Dedifferentiated amniotic fluid mesenchymal stem cell (primary cell): Measurements from ENCODE around the gene NR2F1.
"Not testable (repeated sequence)": the region's sequence is repeated elsewhere in the genome, so short reads cannot be mapped to it uniquely, and the experiment has no call there.

Experiments used
- DNase-seq: peaks from one replicate; pipeline ENCODE4 v3.0.0-alpha.2; 2016; ENCODE audit errors: extremely low spot score

Gene NR2F1

DNA sequence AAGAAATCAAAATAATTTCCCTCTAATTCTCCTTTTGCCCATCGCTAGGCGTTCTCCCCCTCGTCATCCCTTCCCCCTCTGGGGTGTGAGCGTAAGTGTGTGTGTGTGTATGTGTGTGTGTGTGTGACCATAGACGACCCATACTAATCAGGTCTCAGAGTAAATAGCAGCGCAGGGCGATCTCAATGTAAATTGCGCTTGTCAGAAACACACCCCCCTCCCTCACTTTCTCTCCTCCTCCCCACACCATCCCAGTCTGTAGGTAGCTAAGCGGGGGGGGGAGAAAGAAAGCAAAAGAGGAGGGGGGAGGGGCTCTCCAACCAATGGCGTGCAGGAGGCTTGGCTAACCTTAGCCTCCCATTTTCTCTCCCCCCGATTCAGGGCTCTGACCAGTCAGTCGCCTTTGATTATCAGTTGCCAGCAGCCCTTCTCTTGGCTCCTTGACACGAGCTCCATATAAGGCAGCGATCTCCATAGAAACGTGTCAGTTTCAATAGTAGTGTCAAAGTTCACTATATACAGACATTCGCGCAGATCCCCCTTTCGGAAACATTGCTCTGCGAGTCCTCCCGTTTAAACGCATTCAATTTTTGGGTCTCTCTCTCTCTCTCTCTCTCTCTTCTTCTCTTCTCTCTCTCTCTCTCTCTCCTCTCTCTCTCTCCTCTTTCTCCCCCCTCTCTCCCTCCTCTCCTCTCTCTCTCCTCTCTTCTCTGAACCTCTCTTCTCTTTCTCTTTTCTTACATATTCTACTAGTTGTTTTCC is at the start of gene NR2F1:
Gene NR2F1, plus strand, starts transcription at position 546 of the 762 bp plus-strand sequence. CDS start 1,802 bp downstream, outside the sequence.
- DNase-seq, result peak; percentile 86

DNA sequence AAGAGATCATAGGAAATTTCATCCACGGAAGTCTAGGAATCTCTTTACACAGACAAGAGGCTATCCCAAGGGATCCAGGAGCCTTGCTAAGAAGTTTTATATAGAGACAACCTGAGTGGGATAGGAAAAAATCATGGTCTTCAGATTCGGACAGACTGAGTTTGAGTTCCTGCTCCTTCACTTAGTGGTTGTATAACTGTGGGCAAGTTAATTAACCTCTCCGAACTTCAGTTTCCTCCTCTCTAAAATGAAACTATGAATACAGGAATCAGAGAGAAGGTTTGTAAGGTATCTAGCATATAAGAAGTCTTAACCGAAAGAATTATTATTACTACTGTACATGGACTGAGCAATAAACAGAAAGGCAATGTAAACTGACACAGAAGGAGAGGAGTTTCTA is 37.1 kb upstream of the NR2F1 start:
- DNase-seq, result no peak

DNA sequence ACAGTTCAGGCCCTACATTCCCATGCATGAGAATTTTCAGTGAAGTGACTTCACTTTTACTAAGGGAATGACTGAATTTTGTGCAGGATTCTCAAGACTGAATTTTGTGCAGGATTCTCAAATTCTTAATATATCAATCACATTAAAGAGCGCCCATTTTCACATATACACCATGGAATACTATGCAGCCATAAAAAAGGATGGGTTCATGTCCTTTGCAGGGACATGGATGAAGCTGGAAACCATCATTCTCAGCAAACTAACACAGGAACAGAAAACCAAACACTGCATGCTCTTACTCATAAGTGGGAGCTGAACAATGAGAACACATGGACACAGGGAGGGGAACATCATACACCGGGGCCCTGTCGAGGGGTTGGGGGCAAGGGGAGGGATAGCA is 33.4 kb upstream of the NR2F1 start:
- DNase-seq, result not testable (repeated sequence)

DNA sequence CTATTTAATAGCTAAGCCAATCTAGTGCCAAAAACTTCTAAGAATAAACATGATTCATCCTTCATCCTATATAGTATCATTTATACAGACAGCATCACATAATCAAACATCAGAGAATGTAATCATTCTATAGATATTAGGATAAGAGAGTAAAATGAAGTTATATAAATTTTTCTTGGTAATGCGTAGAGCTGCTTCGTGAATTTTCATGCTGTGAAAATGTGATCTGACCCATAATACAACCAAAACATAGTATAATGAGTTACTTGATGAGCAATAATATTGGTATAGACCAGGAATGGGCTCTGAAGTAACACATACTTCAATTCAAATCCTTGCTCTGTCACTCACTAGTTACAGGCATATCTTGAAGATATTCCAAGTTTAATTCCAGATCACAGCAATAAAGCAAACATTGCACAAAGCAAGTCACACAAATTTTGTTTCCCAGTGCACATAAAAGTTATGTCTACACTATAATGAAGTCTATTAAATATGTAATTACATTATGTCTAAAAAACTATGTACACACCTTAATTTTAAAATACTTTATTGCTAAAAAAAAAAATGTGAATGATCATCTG is 25.9 kb upstream of the NR2F1 start:
- no peak for DNase-seq

DNA sequence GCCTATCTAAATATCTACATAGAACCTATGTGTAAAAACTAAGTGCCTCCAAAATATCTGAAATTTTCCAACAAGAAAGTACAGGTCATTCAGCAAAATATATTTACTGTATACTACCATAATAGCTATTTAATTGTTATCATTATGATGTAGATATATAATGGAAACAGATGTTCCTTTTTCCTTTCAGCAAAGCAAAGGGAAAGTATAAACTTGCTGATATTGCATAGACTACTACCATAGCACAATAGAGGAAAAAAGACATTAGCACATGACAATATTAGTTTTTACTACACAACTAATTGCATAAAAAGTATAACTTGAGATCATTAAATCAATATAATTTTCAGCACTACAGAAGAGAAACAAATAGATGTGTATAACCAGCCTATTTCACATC is 16.9 kb upstream of the NR2F1 start:
- no peak for DNase-seq

DNA sequence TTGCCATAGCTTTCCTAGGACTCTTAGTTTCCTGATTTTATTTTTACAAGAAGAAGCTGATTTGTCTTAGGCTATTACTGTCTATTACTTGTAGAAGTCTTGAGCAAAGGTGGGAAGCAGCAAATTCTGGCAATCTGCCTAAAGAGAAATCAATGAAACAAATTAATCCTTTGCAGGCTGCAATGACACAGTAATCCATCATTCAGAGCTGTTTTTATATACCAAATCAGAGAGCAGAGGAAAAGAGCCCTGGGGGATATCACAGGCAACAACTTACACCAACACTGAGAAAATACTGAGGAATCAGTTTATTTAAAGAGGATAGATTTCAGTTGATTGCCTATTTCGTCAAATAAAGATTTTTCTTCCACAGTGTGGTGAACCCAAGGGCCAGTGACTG is 15.6 kb upstream of the NR2F1 start:
- DNase-seq, result no peak

DNA sequence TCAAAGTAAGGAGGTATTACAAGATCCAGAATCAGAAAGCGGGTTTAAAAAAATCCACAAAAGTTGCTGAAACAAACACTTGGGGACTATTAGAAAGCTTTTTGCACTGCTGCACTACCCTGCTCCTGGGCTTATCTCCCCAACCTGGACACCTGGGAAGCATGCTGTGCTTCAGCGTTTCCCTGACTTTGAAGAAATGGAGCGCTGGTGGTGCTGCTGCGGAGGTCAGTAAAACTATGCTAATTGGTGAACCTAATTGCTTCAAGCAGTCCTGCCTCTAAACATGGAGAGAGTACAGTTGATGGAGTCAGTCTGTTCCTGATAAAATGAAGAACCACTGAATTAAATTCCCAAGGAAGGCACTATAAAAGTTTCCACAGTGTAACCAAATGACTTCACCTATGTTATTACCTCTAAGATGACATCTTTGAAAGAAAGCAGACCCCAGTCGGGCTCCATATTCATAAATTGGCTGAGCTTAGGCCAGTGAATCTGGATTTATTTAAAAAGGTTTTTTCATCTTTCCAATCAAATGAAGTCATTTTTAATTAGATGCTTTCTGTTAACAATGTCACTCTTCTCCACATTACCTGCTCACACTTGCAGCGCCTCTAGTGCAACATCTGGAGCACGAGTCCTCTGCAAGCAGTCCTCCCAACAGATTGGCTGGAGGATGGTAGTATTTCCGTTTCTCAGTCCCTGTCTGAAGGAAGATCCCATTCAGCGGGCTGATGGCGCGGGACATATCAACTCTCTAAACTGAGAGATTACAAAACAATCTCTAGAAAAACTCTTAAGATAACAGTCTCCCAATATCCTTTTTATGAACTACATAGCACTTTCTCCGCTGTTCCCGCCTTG is 13.5 kb upstream of the NR2F1 start:
- DNase-seq, result no peak

DNA sequence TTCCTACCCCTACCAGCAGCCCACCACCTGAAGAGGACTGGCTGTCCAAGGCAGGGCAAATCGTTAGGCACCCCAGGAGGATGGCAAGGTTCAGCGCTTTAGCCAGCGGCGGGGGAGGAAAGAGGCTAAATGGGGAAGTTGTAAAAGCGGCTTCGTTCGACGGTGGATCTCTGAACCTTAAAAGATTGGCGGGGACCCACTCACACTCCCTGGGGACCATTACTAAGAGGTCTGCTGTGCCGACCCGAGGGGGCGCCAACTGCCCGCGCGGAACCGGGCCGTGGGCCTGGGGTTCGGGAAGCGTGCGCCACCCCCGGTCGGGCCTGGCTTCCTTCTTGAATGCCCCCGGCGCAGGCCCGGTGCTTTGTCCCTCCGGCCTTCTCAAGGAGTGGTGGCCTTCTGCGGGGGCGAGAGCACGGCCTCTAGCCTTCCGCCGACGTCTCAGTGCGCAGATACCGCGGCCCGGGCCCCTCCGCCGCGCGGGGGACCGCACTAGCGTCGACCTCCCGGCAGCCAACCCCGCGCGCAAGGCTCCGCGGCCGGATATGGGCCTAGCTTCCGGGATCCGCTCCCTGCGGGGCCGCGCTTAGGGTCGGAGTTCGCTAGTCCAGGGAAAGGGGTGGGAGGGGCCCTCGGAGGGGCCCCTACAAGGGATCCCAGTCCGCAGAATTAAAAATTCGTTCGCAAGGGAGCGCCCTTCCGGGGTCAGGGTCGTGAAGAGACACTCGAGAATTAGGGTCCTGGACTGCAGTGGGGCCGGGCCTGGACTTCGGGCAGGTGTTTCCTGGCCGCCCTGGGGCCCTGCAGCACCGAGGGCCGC is 12.5 kb upstream of the NR2F1 start:
- DNase-seq, result no peak

DNA sequence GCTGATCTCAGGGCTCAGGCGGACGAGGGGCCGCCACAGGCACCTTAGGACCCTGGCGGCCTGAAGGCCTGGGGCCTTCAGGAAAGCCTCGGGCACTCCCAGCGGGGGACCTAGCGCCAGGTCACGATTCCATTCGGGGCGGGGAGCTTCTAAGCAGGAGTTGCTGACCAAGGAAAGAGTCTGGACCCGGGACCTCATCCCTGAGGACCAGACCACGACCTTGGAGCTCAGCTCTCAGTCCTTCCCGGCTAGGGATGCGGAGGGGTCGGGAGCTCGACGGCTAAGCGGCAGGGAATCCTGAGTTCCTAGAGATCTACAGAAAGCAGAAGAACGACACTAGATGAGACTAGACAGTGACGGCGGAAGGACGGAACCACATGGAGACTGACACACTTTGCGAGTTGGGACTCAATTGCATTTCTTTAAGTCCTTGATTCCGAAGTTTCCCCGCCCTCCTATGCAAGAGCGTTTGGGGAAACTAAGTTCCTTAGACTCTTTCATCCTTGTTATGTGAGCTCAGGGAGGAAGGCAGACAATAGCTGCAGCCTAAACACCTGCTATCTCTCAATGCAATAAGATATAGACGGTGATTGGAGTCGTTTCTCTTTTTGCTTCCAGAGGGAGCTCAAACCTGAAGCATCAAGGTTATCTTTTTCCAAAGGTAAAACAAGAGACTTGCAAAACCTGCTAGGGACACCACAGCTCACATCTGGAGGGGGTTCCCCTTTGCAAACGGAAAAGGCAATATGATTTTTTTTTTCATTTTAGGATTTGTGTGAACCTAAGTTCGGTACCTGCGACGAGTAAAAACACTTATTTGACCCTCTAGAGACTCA is 11.7 kb upstream of the NR2F1 start:
- DNase-seq, result no peak

DNA sequence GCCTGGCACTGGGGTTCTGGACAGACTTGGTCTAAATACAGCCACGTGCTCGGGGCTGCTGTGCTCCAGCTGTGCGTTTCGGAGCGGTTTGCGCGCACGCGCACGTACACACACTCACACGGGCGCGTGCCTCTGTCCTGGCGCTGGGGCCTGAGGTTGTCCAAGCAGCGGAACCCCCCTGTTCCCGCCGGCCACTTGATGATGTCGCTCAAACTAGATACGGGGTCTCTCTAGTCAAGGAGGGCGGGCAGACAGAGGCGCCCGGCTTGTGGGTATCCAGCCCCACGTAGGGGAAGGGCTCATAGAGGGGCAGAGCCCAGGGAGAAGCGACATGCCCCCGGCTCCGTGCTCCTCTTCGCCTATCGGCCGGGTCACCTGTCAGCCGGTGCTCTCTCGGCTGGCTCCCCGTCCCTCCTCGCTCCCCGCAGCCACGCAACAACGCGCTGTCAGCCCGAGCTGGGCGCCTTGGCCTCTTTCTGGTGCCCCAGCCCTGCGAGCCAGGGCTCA is 10.9 kb upstream of the NR2F1 start:
- no peak for DNase-seq

DNA sequence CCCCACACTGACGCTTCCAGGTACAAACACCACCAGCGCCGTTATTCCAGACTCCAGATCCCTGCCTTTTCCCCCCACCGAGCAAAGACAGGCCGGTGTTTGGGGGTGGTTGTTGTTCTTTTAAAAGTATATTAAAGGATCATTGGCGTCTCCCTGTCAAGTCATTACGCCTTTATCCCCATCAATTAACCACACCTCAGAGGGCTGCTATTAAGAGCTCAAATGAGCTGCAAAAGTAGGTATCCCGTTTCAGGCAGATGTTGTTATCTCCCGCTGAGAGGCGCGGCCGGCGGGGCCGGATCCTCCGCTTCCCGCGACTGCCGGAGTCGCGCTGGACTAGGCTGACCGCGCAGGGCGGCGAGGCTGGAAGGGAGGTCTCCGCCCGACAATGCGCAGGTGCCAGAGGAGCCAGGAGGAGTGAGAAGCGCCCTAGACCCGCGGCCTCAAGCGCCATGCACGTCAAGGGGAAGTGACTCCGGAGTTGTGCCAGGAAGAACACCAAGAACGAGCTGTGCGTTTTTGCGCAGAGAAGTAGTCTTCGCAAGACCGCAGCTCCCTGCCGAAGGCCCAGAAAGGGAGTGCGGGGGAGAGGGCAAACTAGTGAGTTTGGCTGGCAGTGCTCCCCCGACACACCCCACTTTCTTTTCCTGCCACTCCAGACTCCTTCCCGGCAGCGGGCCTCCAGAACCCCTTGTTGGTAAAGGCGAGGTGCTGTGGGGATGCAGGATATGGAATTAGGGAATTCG is 10.2 kb upstream of the NR2F1 start:
- DNase-seq, result no peak

DNA sequence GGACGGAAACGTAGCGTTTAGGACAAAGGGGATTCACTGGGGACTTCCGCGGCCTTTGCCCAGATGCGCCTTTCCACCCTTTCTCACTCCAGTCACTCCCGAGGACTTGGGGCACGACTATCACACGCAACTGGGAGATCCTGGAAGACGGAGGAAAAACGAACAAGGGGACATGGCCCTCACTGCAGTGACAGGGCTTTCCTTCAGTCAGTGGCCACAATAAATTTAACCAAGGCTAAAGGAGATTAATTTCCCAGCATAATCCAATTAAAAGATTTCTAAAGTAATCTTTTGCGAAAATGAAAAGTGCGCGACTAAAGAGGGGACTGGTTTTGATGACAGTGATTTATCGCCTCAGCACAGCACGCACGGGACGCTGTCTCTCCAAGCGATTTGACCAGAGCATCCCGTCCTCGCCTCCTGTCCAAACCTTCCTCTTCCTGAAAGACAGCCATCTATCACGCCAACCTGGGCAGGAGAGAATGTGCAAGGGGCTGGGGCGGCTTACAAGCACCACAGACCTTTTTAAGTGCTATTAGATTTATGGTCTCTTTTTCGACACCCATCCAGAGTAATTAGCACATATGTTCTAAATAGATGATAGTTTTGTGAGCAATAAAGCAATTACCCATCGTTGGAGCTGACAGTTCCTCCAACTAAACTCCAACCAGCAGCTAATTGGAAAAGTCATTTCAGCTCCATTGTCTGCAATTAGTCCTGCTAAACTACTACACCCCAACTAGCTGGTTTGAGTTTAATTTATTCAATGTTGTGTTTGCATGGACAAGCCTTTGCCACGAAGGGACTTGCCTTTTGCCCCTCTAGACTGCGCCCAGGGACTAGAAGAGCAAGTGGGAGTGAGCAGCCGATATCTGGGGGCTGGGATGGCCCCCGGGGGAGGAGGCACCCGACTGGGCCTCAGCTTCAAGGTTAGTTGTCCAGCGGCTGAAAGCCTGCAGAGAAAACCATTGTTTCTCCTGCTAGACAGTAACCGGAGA is 9.4 kb upstream of the NR2F1 start:
- no peak for DNase-seq

DNA sequence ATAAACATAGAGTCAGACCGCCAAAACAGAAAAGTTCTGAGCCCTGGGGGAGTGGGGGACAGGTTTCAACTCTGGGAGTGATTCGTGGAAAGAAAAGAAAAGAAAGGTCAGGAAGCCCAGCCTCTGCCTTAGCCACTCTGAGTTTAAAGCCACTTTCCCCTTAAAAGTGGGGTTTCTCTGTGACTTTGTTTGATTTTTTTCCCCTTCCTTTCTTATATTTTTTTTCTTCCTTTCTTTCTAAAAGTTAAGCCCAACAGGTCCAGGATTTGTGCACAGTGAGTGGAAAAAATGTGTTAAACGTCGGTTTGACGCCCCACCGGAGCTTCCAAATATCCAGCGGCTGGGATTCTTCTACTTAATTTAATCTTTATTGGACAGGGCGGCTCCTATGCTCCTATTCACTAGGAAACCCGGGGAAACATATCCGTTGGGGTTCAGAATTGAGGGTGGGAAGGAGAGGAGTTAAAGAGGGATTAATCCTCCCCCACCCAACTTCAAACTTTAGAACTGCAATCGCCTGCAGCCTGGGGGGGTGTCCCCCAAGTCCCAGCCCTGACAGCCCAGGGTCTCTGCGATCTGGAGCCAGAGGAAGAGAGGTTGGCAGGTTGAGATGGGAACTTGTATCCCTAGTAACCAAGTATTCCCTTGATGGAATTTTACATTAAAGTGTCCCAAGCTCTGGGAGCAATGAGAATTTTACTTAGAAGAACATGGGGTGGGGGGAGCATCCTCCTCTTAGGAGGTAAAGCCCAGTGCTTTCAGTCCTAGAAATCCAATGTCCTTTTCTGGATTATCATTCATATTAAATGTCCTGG is 8.3 kb upstream of the NR2F1 start:
- DNase-seq, result no peak

DNA sequence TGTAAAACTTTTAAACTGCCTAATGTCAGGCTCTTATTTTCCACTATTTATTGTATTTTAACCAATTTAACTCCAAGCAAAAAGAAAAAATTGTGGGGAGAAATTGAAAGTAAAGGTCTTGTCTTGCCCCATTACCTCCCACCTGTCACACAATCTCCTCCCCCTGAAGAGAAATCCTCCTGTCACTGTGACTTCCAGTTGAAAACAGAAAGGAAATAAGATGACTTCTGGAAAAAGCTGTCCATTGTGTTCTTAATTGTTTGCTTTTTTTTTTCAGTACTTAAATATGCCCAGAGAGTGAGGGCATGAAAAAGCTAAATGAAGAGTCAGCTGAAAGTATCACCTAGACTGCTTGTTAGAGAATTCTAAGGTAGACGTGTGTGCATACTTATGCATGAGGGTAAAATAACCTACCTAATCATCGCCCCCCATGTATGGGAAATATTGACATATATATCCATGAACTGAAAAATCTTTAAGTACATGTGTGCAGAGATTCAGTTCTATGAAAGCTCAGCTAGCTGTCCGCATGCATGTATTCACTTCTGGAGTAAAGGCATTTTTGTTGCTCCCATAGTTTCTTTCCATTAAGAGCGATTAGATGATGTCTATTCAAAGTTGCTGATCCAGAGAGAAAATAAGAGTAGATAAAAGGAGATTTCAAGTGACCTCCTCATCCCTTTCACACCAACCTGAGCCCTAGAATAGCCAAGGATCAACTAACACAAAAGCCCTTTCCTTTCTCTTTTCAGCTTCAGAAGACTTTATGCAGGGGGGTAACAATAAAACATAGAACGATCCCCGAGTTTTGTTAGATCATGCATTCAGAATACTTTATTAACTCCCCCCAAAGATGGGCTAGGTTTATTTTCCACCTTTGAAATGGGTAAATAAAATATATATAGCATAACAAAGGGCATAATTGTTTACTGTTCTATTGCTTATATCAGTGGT is 7.3 kb upstream of the NR2F1 start:
- no peak for DNase-seq

DNA sequence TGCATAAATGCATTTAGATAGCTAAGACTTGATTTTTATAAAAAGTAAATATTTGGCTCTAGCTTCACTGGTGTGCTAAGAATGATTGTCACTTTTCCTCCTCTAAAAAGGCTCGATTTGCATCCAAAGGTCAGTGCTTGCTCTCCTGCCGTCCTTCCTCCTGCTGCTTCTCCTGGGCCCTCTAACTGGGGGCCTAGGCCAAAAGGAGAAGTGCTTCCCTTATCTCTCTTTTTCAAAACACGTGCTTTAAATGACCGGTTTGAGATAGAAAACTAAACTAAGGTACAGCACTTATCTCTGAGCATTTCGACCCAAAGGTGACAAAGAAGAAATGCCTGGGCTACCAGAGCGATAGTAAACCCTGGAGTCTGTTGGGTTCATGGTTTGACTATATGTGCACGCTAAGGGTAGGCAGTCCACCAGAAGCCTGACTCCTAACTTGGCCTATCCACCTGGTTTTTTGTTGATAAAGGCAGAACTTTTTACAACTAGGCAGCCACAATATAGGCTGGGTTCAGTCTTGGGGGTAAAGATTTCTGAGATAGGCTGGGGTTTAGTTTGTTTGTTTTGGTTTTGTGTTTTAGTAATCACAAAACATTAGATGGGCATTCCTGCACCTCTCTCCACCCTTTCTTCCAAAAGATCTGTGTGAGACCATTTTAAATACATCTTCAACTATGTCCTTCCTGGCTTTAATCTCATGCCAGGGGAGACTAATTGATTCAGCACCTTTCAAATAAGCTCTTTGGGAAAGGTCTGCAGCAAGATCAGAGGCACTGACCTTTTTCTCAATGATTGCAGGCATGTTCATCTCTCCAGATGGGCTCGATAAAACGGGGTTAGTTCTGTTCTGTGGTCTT is 5.8 kb upstream of the NR2F1 start:
- DNase-seq, result no peak
